ENCODE data around the gene ELFN2. TPM values are rescaled to one million over a fixed set of nuclear protein-coding genes. Genes with fewer than 3 reads are reported as not detected.

ELFN2 gene
- total RNA-seq, 1 donor from 2014 or later = 0.97 TPM

DNA sequence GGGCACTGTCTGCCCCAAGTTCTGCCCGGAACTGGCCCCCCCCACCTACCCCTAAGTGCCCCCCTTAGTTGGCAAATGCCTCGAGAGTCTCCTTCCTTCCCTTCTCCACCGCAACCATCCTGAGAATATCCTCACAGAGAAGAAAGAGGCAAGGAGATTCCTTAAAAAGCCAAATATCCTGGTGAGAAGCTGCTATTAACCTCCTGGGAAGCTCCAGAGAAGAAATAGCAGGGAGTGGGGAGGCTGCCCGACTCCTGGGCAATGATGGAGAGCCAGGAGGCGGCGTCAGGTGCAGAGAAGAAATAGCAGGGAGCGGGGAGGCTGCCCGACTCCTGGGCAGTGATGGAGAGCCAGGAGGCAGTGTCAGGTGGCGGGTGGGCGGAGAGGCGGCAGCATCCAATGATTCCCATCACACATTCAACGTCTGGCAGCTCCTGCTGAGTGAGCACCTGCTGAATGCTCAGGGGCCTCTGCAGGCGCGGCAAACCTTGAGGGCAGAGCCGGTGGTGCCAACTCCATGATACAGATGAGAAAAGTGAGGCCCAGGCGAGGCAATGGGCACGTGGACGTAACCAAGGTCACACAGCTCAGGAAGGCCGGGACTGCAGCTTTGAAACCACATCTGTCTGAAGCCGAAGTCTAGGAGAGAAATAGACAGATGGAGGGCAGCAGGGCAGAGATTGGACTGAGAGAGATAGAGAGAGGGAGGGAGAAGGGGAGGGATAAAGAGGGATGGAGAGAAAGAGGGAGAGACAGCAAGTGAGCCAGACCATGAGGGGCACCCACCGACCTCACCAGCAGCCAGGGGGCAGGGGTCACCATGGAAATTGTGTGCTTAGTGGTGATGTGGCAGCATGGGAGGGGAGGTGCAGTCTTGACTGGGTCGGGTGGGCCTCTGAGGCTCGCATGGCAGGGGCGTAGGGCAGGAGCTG is 86.7 kb downstream of the ELFN2 start:
- Mint-ChIP-seq H3K4me1 (ENCODE audit: unreplicated experiment) (peaks cover 25% of the 10 kb centered on the region), H3K36me3 (ENCODE audit: unreplicated experiment) (no peaks in the 10 kb centered on the region), H3K9me3 (ENCODE audit: unreplicated experiment) (no peaks in the 10 kb centered on the region), H3K4me3 (ENCODE audit: unreplicated experiment) (no peak overlapping the region), H3K27me3 (ENCODE audit: unreplicated experiment) (peaks cover 28% of the 10 kb centered on the region), H3K27ac (ENCODE audit: unreplicated experiment) (no peak overlapping the region)
- TF ChIP-seq CTCF (IDR thresholded peaks at IDR 0.05) = no peak
- DNase-seq (ENCODE audit: extremely low spot score, unreplicated experiment) = no peak

DNA sequence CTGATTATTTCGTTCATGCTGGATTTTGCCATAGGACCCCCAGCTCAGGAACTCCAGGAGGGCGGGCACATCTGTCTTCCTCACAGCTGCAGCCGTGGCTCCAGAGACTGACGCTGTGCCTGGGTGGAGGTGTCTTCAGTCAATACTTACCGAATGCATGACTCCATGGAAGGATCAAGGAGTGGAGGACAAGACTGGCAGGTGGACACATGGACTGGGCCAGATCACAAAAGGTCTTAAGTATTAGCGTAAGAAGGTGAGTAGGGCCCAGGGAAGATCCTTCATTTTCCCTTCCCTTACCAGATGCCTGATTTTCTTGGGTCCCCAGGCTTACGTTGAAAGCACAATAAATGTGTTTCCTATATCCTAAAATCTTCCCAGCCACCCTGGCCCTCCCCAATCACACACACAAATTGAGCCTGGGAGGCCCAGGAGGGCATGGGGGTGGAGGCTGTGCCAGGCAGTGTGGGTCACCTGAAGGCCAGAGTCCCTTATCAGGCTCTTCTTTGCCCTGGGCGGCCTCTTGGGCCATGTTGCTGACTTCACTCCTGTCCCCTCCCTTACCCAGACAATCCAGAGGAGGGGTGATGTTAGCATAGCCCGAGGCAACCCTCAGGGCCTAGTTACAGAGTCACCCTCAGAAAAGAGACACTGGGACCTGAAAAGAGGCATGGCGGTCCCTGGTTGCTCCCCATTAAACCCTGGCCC is 88.6 kb downstream of the ELFN2 start:
- Mint-ChIP-seq H3K4me1 (ENCODE audit: unreplicated experiment) (peaks cover 32% of the 10 kb centered on the region), H3K36me3 (ENCODE audit: unreplicated experiment) (no peaks in the 10 kb centered on the region), H3K4me3 (ENCODE audit: unreplicated experiment) (no peak overlapping the region), H3K9me3 (ENCODE audit: unreplicated experiment) (no peaks in the 10 kb centered on the region), H3K27ac (ENCODE audit: unreplicated experiment) (no peak overlapping the region), H3K27me3 (ENCODE audit: unreplicated experiment) (peaks cover 39% of the 10 kb centered on the region)
- DNase-seq (ENCODE audit: extremely low spot score, unreplicated experiment) = no peak
- no peak for TF ChIP-seq CTCF (IDR thresholded peaks at IDR 0.05)

- Mint-ChIP-seq H3K36me3 (ENCODE audit: unreplicated experiment) (no peaks in the 10 kb centered on the region), H3K4me3 (ENCODE audit: unreplicated experiment) (no peak overlapping the region), H3K27me3 (ENCODE audit: unreplicated experiment) (peaks cover 48% of the 10 kb centered on the region), H3K9me3 (ENCODE audit: unreplicated experiment) (no peaks in the 10 kb centered on the region), H3K27ac (ENCODE audit: unreplicated experiment) (no peak overlapping the region), H3K4me1 (ENCODE audit: unreplicated experiment) (peaks cover 32% of the 10 kb centered on the region)
- no peak for DNase-seq (ENCODE audit: extremely low spot score, unreplicated experiment)
- TF ChIP-seq CTCF (IDR thresholded peaks at IDR 0.05) = no peak
Observed at GRCh38 chr22:37337204-37337943, 89.9 kb downstream of the ELFN2 start.

DNA sequence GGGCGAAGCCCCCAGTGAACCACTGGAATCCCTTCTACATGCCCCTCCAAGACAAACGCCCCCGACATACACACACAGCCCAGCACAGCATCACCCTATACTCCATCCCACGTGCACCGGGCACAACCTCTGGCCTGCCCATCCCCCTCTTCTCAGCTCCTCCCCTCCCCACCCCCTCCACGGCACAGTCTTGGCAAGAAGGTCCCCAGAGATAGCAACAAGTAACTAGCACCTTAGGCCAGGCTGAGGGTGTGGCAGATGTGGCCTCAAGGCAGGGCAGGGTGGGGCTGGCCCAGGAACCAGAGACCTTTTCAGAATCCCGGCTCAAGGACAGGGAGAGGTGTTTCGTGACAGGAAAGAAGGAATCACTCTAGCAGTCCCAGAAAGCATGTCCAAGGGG is 90.7 kb downstream of the ELFN2 start:
- Mint-ChIP-seq H3K27ac (ENCODE audit: unreplicated experiment) (no peak overlapping the region), H3K27me3 (ENCODE audit: unreplicated experiment) (peaks cover 44% of the 10 kb centered on the region), H3K9me3 (ENCODE audit: unreplicated experiment) (no peaks in the 10 kb centered on the region), H3K4me3 (ENCODE audit: unreplicated experiment) (no peak overlapping the region), H3K4me1 (ENCODE audit: unreplicated experiment) (peaks cover 35% of the 10 kb centered on the region), H3K36me3 (ENCODE audit: unreplicated experiment) (no peaks in the 10 kb centered on the region)
- no peak for DNase-seq (ENCODE audit: extremely low spot score, unreplicated experiment)
- TF ChIP-seq CTCF (IDR thresholded peaks at IDR 0.05) = no peak

All from osteocyte (in vitro differentiated cells).